Activated naive CD4-positive, alpha-beta T cell treated with anti-CD3 and anti-CD28 coated beads, Interleukin-2, amount 50 U/mL, for 72 hours (primary cell): ENCODE data around the gene CERS2. TPM values are rescaled to one million over a fixed set of nuclear protein-coding genes. Genes with fewer than 3 reads are reported as not detected.

Source experiments
- ATAC-seq, 2 donors: fragments of 150-1000 bp; cut with Tn5 transposase; 2 replicates each; pipeline ENCODE4 v1.10.0; 2021; ENCODE audit warnings: mild to moderate bottlenecking in 2 of 2, moderate library complexity in 2 of 2
- DNase-seq, 2 donors: peaks; one replicate each; pipeline ENCODE4 v3.0.0; 2021 to 2022; ENCODE audit warnings: low spot score in 2 of 2
- H3K27ac Mint-ChIP-seq, 2 donors: one replicate each; pipeline ENCODE4 v1.8.0; 2022; ENCODE audit warnings: mild to moderate bottlenecking in 2 of 2, mixed read lengths in 2 of 2
- H3K36me3 Mint-ChIP-seq, 2 donors: one replicate each; pipeline ENCODE4 v1.8.0; 2022; ENCODE audit warnings: mixed read lengths in 2 of 2
- H3K9me3 Mint-ChIP-seq, 2 donors: one replicate each; pipeline ENCODE4 v1.8.0; 2022; ENCODE audit warnings: mixed read lengths in 2 of 2
- total RNA-seq, 2 donors: library from RNA; stranded (reverse); gene quantifications; one replicate each; pipeline ENCODE4 v1.2.3, GENCODE V29; 2022

Gene CERS2
- total RNA-seq, 2 donors from 2014 or later, result 110 to 134 TPM

DNA sequence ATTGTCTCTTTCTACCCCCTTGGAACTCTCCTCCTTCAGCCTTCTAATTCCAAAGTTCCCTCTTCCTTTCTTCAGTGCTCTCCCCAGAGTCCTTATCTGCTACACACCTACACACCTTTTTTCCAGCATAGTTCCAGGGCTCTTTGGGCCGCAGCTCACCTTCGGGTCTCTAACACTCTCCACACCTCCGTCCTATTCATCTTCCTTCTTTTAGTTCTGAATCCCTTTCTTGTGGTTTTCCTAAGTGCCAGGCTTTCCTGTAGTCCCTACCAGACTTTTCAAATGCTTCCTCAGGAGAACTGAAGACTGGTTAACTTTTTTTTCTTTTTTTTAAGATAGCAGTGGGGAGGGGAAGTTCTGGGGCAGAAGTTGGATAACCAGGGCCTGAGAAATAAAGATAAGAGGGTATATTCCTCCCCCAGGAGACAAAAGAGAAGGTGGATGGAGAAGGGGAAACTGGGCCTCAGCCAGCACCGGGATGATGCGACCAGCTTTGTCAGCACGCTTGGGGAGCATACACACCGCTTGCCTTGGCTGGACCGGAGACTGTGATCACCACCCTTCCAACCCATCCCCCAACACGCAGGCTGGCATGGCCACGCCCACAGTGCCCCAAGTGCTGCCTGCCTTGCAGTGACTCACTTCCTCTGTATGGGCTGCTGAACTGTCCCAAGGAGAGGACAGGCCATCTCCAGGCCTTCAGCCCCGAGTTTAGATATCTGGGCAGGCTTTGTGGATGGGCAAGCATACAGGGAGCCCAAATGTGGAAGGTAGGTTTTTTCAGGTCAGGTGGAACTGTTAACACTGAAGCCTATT lies 2.5 kb upstream of the CERS2 start:
- Mint-ChIP-seq H3K36me3 (peaks cover 17% of the 10 kb centered on the region in 2 donors), H3K9me3 (no peaks in the 10 kb centered on the region), H3K27ac (peak overlapping the region; percentile 75 to 83)
- peak; percentile 27 to 78 for ATAC-seq
- DNase-seq, result peak; percentile 53 to 85

DNA sequence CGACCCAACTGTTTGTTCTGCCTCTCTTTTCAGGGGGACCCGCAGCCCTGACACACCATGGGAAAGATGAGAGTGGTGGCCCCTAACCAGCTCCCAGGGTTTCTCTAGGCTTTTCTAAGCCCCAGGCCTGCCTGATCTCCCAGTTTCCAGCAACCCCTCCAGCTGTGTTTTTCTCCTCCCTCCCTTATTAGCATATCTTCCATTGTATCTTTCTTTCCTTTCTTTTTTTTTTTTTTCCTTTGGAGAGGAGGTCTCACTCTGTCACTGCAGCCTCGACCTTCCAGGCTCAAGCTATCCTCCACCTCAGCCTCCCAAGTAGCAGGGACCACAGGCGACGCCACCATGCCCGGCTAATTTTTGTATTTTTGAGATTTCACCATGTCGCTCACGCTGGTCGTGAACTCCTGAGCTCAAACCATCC lies 1.8 kb upstream of the CERS2 start:
- H3K9me3 Mint-ChIP-seq, result no peaks in the 10 kb centered on the region
- H3K36me3 Mint-ChIP-seq, result peaks cover 17% of the 10 kb centered on the region in 2 donors
- ATAC-seq (no peak), DNase-seq (no peak)
- H3K27ac Mint-ChIP-seq, result peak overlapping the region in 1 of 2 donors; percentile 75

DNA sequence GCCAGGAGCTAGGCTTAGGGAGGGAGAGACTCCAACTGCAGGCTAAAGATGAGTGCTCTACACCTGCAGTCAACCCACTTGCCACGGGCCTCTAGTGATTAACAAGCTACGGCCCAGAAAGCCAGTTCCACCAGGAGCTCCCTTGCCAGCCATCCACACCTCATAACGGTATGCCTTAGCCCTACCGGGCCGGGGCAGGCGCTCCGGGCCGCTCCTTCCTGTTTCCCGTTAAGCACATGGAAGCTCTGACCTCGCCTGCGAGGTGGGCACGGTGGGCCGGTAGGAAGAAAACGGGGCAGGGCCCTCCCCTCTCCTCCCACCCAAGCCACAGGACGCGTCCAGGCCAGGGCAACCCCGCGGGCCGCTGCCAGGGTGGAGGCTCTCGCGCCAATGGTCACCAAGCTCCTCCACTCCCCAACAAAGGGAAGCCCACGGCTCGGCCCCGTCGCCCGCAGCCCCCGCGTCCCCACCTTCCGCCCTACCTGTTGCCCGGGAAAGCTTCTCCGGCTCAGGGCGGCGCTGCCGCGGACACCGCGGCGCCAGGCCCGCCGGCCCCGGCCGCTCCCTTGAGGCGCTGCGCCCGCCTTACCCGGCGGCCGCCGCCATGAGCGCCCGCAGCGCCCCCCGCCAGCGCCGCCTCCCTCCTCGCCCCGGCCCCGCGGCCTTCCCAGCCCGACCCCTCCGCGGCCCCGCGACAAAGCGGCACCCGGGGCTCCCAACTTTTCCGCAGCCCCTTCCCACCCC lies 627 bp downstream of the CERS2 start:
- Mint-ChIP-seq H3K9me3 (no peaks in the 10 kb centered on the region), H3K36me3 (peaks cover 17% of the 10 kb centered on the region in 2 donors), H3K27ac (peak overlapping the region; percentile 88 to 96)
- ATAC-seq, result peak; percentile 40 to 41
- DNase-seq, result peak; percentile 57 to 64

DNA sequence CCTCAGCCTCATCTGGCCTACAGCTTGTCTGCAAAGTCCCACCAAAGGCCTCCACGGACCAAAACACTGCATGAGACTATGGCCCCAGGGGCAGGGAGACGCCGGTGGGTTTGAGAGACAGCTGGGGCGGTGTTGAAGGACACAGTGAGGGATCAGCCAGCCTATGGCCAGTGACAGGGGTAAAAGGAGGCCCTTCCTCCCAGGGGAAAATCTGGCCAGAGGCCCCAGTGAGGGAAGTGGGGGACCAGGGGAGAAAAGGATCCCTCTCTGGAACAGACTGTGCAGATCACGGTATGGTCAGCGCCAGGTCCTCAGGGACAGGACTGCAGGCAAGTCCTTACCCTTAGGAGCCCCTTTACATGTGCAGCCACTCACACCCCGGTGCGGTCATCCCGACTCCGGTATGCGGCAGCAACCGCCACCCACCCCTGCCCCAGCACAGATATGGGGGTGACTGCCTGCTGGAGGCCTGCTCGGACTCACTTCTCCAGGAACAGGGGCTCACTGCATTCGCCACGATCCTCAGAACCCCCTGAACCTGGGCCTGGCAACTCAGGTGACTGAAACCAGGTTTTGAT lies 1.3 kb downstream of the CERS2 start:
- Mint-ChIP-seq H3K36me3 (peaks cover 17 to 18% of the 10 kb centered on the region in 2 donors), H3K27ac (peak overlapping the region; percentile 88 to 96), H3K9me3 (no peaks in the 10 kb centered on the region)
- DNase-seq (peak in 1 of 2 donors; percentile 67), ATAC-seq (peak; percentile 10)

DNA sequence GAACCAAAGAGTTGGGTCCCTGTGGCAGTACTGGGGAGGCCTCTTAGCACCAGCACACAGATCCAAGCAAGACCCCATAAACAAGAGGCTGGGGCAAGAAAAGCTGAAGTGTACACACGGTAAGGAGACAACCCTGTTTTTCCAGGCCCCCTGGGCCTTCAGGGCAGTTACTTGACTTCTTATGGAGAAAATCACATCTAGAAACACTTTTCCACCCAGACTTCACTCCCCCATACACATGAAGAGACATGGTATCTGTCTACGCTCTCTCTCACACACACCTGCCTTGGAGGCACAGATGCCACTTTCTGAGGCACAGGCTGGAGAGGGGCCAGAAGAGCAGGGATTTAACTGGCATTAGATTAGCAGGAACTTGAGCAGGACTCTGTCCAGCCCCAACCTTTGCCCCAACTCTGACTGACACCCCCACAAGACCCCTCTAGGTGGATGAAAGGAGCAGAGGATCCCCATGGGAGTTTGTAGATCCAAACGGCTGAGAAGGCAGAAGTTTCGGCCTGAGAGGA lies 2.2 kb downstream of the CERS2 start:
- Mint-ChIP-seq H3K27ac (peak overlapping the region; percentile 88 to 96), H3K36me3 (peaks cover 17 to 26% of the 10 kb centered on the region in 2 donors), H3K9me3 (no peaks in the 10 kb centered on the region)
- no peak for ATAC-seq
- DNase-seq, result no peak

DNA sequence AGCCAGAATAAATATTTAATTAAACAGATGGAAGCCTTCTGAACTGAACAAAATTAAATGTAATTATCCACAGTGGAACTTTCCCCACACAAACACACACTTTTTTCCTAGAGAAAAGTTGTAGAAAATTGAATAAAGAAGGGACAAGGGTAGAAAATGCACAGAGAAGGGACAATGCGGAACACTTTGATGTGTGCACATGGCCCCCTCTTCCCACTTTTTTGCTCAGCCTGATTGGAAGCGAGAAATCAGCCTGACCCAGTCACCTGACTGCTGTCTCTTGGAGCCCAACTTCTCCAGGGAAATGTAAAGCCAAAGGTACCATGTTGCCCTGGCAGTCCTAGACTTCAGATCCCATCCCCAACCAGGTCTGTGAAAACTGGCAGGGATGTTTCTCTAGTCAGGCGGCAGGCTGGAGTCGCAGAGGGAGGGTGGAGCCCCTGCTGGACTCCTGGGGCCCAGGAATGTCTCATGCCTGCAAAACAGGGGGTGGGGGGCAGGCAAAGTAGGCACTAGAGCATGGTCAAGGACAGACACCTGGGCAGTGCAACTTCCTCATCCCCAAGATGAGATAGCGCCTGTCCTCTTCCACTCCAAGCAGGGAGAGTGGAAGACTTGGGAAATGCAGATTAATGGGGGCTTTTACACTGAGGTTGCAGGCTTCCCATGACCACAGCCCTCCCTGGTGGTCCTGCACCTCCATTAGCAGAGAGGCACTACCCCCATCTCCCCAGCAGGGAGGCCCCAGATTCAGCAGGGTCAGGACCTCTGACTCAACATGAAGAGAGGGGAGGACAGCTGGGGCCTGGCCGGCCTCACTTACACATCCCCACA lies 2.8 kb downstream of the CERS2 start:
- peak overlapping the region; percentile 88 to 96 for H3K27ac Mint-ChIP-seq
- ATAC-seq (no peak), DNase-seq (no peak)
- H3K36me3 Mint-ChIP-seq, result peaks cover 17 to 32% of the 10 kb centered on the region in 2 donors
- H3K9me3 Mint-ChIP-seq, result no peaks in the 10 kb centered on the region

DNA sequence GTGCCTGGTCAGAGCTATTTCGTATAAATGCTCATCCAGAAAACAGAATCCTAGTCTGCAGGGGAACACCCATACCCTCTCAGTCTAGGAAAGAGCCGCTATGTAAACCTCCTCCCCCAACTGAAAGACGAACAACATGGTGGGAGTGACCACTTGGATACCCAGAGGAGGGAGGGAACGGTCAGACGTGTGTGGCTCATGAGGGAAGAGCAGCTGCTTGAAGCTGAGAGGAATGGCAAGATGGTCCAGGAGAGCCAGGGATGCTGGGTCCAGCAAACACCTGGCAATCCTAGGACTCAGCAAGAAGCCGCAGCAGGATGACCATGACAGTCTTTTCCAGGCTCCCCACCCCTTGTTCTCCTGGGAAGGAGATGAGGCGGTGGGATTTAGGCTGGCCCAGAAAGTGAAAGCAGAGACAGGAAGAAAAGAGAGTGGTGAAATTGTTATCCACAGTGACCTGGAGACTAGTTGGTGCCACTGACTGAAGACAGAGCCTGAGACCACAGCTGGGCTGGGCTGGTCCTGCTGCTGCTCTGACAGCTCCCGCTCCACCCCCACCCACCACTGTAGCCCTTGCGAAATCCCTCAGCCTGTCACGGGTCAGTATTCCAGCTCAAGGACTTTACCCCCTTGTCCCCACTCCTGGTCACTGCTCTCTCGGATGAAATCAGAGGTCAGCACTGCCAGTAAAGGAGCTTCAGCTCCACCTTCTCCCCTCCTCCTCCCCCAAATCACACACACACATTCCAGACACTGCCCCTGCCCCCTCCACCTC lies 3.6 kb downstream of the CERS2 start:
- Mint-ChIP-seq H3K27ac (peak overlapping the region; percentile 88 to 89), H3K36me3 (peaks cover 17 to 32% of the 10 kb centered on the region in 2 donors), H3K9me3 (no peaks in the 10 kb centered on the region)
- ATAC-seq, result no peak
- no peak for DNase-seq

DNA sequence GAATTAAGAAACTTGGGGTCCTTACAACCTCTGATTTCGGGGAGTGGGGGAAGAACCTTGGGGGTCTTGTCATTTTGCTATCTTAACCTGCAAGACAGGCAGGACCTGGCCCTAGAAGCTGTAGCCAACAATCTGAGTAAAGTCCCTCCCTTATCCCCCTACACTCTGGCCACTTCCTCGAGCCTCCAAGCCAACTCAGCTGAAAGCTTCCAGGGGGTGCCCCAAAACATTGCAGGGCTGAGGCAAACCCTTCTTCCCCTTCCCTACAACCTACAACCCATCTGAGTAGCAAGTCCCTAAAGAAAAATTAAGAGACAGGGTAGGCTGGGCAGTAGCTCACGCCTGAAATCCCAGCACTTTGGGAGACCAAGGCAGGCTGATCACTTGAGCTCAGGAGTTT lies 5.0 kb downstream of the CERS2 start:
- Mint-ChIP-seq H3K9me3 (no peaks in the 10 kb centered on the region), H3K36me3 (peaks cover 17 to 35% of the 10 kb centered on the region in 2 donors), H3K27ac (peak overlapping the region in 1 of 2 donors; percentile 65)
- ATAC-seq, result no peak
- no peak for DNase-seq

DNA sequence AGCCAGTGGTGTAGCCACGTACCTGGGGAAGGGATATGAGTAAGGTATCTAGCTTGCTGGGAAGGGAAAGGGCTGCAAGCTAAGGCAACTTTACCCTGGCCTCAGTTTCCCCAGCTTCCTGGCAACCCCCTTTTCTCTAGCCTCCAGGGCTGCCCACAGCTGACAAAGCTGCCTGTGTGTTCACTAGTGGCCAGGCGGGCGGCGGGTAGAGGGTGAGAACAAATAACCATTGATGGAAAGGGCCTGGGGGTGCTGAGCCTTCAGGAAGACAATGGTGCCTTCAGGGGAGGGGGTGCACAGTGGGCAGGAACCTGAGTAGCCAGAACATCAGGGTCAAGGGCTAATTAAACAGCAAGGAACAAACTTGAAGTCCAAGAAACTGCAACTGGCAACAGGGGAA lies 6.1 kb downstream of the CERS2 start:
- DNase-seq (no peak), ATAC-seq (no peak)
- Mint-ChIP-seq H3K27ac (no peak overlapping the region), H3K36me3 (peaks cover 13 to 35% of the 10 kb centered on the region in 2 donors), H3K9me3 (no peaks in the 10 kb centered on the region)

DNA sequence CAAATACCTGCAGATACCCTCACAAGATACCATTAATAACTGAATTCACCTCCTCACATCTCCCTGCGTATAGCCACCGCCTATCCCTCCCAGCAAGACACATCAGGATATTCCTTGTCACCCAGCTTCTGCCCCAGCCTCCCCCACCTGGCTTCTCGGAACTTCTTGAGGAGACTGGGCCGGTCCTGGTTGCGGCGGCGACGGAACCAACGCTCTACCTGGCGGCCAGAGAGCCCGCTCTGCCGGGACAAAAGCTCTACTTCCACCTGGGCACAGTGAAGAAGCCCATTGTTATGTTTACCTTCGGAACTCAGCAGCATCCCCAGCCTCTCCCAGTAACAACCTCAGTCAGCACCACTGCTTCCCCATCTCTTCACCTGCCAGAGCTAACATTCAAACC lies 6.7 kb downstream of the CERS2 start:
- no peak for DNase-seq
- ATAC-seq, result no peak
- Mint-ChIP-seq H3K27ac (peak overlapping the region in 1 of 2 donors; percentile 61), H3K9me3 (no peaks in the 10 kb centered on the region), H3K36me3 (peaks cover 8 to 30% of the 10 kb centered on the region in 2 donors)

DNA sequence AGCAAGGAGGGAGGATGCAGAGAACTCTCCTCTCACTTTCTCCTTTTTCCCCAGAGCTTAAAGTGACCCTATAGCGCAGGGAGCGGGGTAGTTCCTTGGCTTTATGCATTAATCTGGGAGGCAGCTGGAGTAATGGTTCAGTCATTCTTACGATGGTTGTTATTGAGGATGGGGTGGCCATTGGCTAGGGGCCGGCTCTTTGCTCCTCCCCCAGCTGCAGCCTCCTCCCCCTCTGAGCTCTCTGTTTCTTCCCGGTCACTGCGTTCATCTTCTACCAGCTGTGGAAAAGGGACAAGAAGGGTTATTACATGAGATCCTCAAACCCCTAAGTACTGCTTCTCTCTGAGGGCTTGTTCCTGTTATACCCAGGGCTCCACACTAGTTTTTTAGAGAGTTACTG lies 8.6 kb downstream of the CERS2 start:
- peaks cover 0 to 34% of the 10 kb centered on the region in 2 donors for H3K36me3 Mint-ChIP-seq
- H3K27ac Mint-ChIP-seq, result peak overlapping the region in 1 of 2 donors; percentile 84
- H3K9me3 Mint-ChIP-seq, result no peaks in the 10 kb centered on the region
- ATAC-seq, result no peak
- no peak for DNase-seq

DNA sequence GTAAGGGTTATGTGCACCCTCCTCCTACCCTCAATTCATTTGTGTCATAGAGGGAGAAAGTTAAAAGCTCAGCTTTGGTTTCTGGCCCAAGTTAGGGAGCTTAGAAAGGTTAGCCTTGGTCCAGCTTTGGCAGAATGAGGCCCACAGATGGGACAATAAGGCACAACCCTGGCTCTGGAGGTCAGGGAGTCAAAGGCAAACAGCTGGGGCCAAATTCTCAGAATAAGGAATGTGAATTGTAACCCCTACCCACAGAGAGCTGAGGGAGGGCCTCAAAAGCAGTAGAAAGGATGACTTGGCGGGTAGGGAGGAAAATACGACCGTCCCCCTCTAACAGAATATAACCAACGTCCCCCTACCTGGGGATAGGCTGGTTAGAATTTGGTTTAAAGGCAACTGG lies 9.0 kb downstream of the CERS2 start:
- DNase-seq (no peak), ATAC-seq (no peak)
- Mint-ChIP-seq H3K9me3 (no peaks in the 10 kb centered on the region), H3K36me3 (peaks cover 0 to 34% of the 10 kb centered on the region in 2 donors), H3K27ac (peak overlapping the region in 1 of 2 donors; percentile 79)

DNA sequence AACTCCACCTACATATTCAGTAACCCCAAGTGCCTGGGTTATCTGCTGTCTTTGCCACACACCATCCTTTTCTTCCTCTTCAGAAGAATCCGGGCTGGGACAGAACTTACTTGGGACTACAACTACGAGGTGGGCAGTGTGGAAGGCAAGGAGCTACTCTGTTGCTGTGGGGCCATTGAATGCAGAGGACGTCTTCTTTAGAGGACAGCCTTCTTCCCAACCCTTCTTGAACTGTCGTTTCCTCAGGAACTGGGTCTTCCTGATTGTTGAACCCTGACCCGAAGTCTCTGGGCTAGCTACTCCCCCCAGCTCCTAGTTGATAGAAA lies 10.5 kb downstream of the CERS2 start:
- Mint-ChIP-seq H3K27ac (peak overlapping the region; percentile 4 to 64), H3K9me3 (no peaks in the 10 kb centered on the region), H3K36me3 (peaks cover 6 to 40% of the 10 kb centered on the region in 2 donors)
- ATAC-seq (no peak), DNase-seq (no peak)

DNA sequence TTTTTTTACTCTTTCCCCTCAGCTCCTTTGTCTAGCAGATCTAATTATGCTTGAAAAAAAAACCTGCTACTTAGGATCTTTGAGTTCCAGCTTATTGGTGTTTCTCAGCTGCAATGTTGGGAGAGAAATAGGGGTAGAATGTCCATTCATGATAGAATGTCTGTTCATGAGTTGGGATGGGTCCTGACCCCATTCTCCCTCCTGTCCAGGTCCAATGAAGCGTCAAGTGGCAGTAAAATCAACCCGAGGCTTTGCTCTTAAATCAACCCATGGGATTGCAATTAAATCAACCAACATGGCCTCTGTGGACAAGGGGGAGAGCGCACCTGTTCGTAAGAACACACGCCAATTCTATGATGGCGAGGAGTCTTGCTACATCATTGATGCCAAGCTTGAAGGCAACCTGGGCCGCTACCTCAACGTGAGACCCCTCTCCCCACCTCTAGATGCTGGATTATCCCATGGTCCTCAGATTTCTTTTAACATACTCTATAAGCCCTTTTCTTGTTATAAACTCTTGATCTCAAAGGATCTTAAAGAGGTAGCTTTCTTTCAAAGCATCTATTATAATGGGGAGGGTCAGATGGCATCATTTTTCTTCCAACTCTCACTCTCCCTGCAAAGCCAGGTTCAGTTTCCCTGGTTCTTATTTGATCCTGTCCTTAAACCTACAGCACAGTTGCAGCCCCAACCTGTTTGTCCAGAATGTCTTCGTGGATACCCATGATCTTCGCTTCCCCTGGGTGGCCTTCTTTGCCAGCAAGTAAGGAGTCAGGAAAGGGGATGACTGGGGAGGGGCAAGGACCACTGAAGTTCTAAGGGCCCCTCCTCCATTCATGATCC lies 11.1 kb downstream of the CERS2 start:
- no peaks in the 10 kb centered on the region for H3K9me3 Mint-ChIP-seq
- H3K27ac Mint-ChIP-seq, result peak overlapping the region in 1 of 2 donors; percentile 64
- no peak for DNase-seq
- no peak for ATAC-seq
- H3K36me3 Mint-ChIP-seq, result peaks cover 9 to 42% of the 10 kb centered on the region in 2 donors

DNA sequence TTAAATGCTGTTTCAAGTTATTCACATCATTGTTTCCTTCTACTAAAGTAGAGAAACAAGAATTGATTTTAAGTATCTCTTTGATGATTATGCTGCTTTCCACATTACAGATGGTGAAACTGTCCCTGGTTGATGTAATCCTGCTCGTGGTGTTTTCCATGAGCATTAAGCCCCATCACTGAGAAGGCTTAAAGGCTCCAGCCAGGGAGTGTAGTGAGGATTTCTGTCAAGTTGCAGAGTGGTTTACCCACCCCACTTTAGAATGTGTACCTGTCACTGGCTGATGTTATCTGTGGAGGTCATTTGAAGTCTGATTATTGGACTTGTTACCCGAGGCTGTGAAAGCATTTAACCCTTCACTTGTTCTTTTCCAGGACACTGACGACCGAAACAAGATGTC lies 12.9 kb downstream of the CERS2 start:
- DNase-seq, result no peak
- ATAC-seq, result peak in 1 of 2 donors; percentile 49
- Mint-ChIP-seq H3K9me3 (no peaks in the 10 kb centered on the region), H3K27ac (peak overlapping the region in 1 of 2 donors; percentile 33), H3K36me3 (peaks cover 9 to 27% of the 10 kb centered on the region in 2 donors)
